Effector memory CD4-positive, alpha-beta T cell (primary cell): Measurements from ENCODE around the gene SLC22A4.

Source experiments
- DNase-seq, 3 donors: peaks; one replicate each; pipeline ENCODE4 v3.0.0-alpha.2; 2020
- H3K27ac ChIP-seq: 2 replicates; pipeline ENCODE4 v1.7.0; 2013; ENCODE audit warnings: mild to moderate bottlenecking, low read length, moderate library complexity; ENCODE audit not compliant: insufficient read depth, poor library complexity, severe bottlenecking
- H3K27me3 ChIP-seq: replicated peaks from 2 replicates; pipeline ENCODE4 v1.7.0; 2013; ENCODE audit warnings: mild to moderate bottlenecking, low read length; ENCODE audit not compliant: insufficient read depth, control insufficient read depth, poor library complexity, severe bottlenecking
- H3K36me3 ChIP-seq: 2 replicates; pipeline ENCODE4 v1.7.0; 2013; ENCODE audit warnings: mild to moderate bottlenecking, low read length, moderate library complexity; ENCODE audit not compliant: control insufficient read depth, insufficient read depth
- H3K4me1 ChIP-seq: 2 replicates; pipeline ENCODE4 v1.7.0; 2013; ENCODE audit warnings: low read length, mild to moderate bottlenecking; ENCODE audit not compliant: control insufficient read depth, insufficient read depth, poor library complexity, severe bottlenecking
- H3K4me3 ChIP-seq: 2 replicates; pipeline ENCODE4 v1.7.0; 2013; ENCODE audit warnings: low read length, low read depth, mild to moderate bottlenecking; ENCODE audit not compliant: insufficient read depth, poor library complexity, severe bottlenecking
- H3K9me3 ChIP-seq: 2 replicates; pipeline ENCODE4 v1.7.0; 2013; ENCODE audit warnings: mild to moderate bottlenecking, low read length, moderate library complexity; ENCODE audit not compliant: control insufficient read depth

The SLC22A4 gene

GRCh38 chr5:132294728-132295504 is 722 bp downstream of the SLC22A4 start:
- Histone ChIP-seq H3K9me3 (no peaks in the 10 kb centered on the region), H3K4me1 (peaks cover 19% of the 10 kb centered on the region), H3K4me3 (peak overlapping the region; percentile 70), H3K27ac (no peak overlapping the region), H3K27me3 (peaks cover 4% of the 10 kb centered on the region), H3K36me3 (no peaks in the 10 kb centered on the region)
- peak; percentile 23 to 60 (median 60) for DNase-seq

DNA sequence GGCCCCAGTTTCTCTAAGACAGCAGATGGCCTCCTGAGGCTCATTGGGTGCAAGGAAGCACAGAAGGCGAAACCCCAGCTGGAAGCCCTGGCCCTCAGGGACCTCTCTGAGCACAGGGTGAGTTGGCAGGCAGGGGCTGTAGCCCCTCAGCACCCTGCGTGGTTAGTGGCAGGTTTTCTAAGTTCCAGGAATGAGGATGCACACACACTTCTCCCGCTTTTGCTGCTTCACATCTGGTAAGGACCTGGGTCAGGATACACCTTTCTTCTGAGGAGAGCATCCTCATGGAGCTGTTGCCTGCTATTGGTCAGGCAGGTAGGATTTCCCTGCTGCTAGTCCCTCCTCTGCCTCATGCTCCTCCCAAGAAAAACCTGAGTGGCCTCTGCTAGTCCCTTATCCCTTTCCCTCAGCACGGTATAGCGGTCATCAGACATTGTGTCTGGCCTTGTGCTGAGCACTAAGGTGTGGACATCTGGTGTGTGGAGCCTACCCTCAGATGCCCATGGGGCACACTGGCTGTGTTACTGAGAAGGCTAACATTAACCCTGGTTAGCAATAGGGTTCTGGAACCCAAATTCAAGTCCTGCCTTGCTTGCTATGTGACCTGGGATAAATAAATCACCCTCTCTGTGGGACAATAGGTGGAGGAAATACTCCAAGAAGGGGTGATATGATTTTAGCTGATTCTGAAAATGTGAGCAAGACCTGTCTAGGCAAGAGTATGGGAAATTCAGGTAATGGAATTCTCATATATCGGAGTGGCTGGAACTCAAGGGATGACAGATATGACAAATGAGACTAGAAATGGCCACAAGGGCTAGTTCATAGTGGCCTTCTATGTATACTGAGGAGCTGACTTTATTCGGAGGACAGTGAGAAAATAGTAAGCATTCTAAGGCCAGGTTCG is 1.6 kb downstream of the SLC22A4 start:
- no peak for DNase-seq
- Histone ChIP-seq H3K27ac (no peak overlapping the region), H3K4me1 (peaks cover 19% of the 10 kb centered on the region), H3K36me3 (no peaks in the 10 kb centered on the region), H3K4me3 (peak overlapping the region; percentile 70), H3K27me3 (peaks cover 4% of the 10 kb centered on the region), H3K9me3 (no peaks in the 10 kb centered on the region)

DNA sequence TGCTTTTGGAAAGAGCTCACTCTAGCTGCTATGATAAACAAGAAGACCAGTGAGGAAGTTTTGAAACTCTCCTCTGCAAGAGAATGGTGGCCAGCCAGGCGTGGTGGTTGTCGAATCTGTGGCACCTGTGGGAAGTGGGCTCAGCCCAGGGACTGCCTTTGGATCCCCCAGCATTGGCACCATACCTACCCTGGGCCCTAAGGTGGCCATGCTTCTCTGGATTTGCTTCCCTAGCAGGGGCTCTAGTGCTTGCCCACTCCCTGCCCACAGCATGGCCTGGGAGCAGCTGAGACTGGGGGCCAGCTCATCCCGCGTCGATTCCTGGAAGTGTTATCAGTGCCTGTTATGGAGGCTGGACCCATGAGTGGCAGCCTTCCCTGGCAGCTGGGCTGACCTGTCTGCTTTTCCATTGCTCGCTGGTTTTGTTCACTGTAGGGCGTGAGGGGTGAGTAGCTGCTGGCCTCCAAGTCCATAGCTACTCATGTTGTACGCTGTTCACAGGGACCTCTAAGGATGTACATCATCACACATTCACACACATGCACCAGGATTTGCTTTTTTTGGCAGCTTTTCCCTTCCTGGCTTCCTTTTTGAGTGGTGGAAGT is 2.3 kb downstream of the SLC22A4 start:
- Histone ChIP-seq H3K27me3 (peaks cover 4% of the 10 kb centered on the region), H3K27ac (no peak overlapping the region), H3K4me3 (no peak overlapping the region), H3K9me3 (no peaks in the 10 kb centered on the region), H3K4me1 (peaks cover 19% of the 10 kb centered on the region), H3K36me3 (no peaks in the 10 kb centered on the region)
- no peak for DNase-seq

DNA sequence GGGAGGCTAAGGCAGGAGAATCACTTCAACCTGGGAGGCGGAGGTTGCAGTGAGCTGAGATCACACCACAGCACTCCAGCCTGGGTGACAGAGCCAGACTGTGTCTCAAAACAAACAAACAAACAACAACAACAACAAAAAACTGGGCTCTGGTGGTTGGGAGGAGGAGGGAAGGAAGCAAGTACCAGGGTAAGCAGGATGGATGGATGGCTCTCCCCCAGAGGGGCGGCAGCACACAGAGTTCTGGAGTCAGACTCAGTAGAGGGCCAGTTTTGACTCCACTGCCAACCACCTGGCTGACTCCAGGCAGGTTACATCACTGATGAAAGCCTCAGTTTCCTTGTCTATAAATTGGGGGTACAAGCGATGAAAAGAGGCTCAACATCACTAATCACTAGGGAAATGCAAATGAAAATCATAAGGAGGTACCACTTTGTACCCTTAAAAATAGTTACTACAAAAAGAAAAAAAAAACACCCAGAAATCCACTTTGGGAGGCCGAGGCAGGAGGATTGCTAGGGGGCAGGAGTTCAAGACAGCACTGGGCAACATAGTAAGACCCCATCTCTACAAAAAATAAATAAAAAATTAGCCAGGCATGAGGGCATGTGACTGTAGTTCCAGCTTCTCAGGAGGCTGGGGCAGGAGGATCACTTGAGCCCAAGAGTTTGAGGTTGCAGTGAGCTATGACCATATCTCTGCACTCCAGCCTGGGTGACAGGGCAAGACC is 3.2 kb downstream of the SLC22A4 start:
- Histone ChIP-seq H3K27ac (no peak overlapping the region), H3K9me3 (no peaks in the 10 kb centered on the region), H3K4me3 (no peak overlapping the region), H3K4me1 (peaks cover 19% of the 10 kb centered on the region), H3K36me3 (no peaks in the 10 kb centered on the region), H3K27me3 (peaks cover 4% of the 10 kb centered on the region)
- DNase-seq: no peak

GRCh38 chr5:132298298-132299212 is 4.4 kb downstream of the SLC22A4 start:
- peaks cover 14% of the 10 kb centered on the region for H3K4me1 ChIP-seq
- H3K27ac ChIP-seq: no peak overlapping the region
- no peak overlapping the region for H3K4me3 ChIP-seq
- H3K36me3 ChIP-seq: no peaks in the 10 kb centered on the region
- H3K27me3 ChIP-seq: peaks cover 4% of the 10 kb centered on the region
- DNase-seq: no peak
- no peaks in the 10 kb centered on the region for H3K9me3 ChIP-seq

GRCh38 chr5:132299917-132300316 is 5.7 kb downstream of the SLC22A4 start:
- H3K9me3 ChIP-seq: no peaks in the 10 kb centered on the region
- DNase-seq: no peak
- no peaks in the 10 kb centered on the region for H3K36me3 ChIP-seq
- H3K27me3 ChIP-seq: peaks cover 4% of the 10 kb centered on the region
- peaks cover 7% of the 10 kb centered on the region for H3K4me1 ChIP-seq
- H3K4me3 ChIP-seq: no peak overlapping the region
- no peak overlapping the region for H3K27ac ChIP-seq

DNA sequence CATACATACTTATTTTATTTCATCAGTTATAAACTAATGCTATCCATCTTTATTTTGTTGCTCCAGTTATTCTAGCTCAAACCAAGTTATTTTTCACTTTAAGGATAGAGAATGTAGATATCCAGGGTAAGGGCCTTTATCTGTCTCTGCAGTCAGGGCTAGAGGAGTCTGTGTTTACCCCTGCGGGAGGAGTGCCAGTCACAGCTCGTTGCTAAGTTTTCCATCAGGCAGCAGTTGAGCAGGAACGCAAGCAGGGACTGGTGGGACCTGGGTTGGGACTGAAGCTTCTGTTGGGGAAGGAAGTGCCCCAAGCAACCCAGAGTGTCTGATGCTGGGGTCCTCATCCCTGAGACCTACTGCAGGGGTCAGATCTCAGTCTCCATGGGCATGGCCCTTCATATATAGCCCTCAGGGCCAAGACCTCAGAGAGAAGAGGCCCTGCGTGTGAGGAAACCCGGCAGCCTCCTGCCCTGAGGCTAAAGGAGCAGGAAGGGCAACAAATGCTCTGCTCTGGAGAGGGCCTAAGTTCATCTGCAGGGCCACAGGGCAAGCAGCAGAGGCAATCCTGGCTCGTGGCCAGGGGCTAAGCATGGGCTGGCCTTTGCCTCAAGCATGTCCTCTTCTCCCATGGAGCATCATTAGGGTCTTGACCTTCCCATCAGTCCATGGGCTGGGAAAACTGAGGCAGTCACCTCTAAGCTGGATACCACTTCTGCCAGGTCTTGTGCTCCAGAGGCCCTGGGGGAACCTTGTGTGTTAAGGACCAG is 6.6 kb downstream of the SLC22A4 start:
- DNase-seq: no peak
- Histone ChIP-seq H3K27ac (no peak overlapping the region), H3K4me3 (no peak overlapping the region), H3K4me1 (no peaks in the 10 kb centered on the region), H3K9me3 (no peaks in the 10 kb centered on the region), H3K27me3 (no peaks in the 10 kb centered on the region), H3K36me3 (no peaks in the 10 kb centered on the region)

DNA sequence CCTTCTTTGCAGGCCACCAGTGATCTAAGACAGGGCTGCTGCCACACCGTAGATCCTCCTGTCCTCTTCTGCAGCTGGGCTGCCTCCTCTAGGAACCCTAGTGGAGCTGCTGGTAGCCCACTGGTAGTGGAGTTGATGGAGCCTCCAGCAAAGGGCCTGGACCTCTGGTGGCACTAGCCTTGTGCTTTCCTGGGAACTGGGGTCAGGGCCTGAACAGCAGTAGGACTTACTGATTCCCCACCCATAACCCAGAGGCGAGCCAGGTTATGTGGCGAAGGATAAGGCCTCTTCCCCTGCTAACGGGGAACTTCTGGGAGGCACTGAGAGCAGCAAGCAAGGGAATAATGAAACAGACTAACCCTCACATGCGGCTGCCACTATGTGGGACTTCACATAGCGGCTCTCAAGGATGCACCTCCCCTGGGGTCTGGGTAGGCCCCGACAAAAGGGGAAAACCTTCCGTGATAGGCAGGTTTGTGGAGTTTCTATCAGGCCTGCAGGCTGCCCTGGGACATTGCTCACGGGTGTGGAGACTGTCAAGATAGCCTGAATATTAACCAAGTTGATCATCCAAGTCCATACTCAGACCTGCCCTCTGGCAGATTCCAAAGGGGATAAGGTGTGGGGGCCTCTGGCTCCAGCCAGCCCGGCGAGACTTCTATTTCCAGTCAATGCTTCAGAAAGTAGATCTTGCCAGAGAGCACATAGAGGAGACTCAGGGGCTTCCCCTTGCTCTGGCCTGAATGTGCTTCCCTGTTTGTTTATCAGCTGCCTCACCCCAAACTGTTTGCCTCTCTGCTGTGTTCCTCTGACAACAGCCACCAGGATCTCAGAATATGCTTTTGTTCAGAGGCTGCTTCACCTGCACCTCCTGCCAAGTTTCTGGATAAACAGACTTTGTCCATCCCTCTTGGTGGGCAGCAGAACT is 7.4 kb downstream of the SLC22A4 start:
- no peaks in the 10 kb centered on the region for H3K36me3 ChIP-seq
- no peak overlapping the region for H3K4me3 ChIP-seq
- no peak overlapping the region for H3K27ac ChIP-seq
- H3K27me3 ChIP-seq: no peaks in the 10 kb centered on the region
- DNase-seq: no peak
- no peaks in the 10 kb centered on the region for H3K4me1 ChIP-seq
- no peaks in the 10 kb centered on the region for H3K9me3 ChIP-seq
